GM06990 (cell line): ENCODE results near the gene UXT.

ENCODE experiments used
- DNase-seq: peaks from one replicate; pipeline ENCODE4 v3.0.0-alpha.2; 2011; ENCODE audit not compliant: insufficient read length; ENCODE audit errors: extremely low read depth
- H3K27me3 ChIP-seq: replicated peaks from 2 replicates; pipeline ENCODE4 v1.6.0; 2011; ENCODE audit warnings: low read length; ENCODE audit not compliant: control insufficient read depth, insufficient read depth
- H3K36me3 ChIP-seq: 2 replicates; pipeline ENCODE4 v1.5.1; 2011; ENCODE audit warnings: low read length; ENCODE audit not compliant: control insufficient read depth, insufficient read depth
- H3K4me3 ChIP-seq: replicated peaks from 2 replicates; pipeline ENCODE4 v1.5.1; 2011; ENCODE audit warnings: low read depth, mild to moderate bottlenecking, control low read depth, low read length
- TF ChIP-seq, protein P1 (sequence below): IDR thresholded peaks from 2 replicates; pipeline ENCODE4 v1.5.1; 2011; ENCODE audit warnings: low read length, control low read depth, mild to moderate bottlenecking, inconsistent platforms; ENCODE audit not compliant: insufficient read depth, poor library complexity, severe bottlenecking

The UXT gene

DNA sequence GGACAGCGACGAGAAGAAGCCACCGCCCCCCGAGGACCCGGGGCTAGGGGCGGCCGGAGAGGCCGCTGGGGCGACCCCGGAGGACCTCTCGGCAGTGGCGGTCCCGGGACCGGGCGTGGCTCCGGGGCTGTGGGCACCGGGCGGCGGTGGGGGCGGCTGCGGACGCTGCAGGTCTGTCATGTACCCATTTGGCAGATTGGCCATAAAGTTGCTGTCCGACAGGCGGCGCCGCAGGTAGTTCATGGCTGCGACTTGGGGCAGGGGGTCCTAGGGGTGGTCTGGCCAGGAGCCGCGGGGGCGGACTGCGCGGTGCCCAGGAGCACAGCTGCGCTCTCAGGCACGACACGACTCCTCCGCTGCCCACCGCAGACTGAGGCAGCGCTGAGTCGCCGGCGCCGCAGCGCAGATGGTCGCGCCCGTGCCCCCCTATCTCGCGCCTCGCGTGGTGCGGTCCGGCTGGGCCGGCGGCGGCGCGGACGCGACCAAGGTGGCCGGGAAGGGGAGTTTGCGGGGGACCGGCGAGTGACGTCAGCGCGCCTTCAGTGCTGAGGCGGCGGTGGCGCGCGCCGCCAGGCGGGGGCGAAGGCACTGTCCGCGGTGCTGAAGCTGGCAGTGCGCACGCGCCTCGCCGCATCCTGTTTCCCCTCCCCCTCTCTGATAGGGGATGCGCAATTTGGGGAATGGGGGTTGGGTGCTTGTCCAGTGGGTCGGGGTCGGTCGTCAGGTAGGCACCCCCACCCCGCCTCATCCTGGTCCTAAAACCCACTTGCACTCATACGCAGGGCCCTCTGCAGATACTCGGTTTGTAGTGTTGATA, 39.3 kb downstream of the UXT start, which contains the start of gene SYN1:
Gene SYN1, minus strand, starts transcription at position 372 of the 817 bp plus-strand sequence. Its CDS starts 129 bp downstream, at position 243.
- peak; percentile 87 for DNase-seq
- Histone ChIP-seq H3K27me3 (no peaks in the 10 kb centered on the region), H3K4me3 (peak within 1 kb of the TSS; percentile 56), H3K36me3 (no peaks in the 10 kb centered on the region)
- TF ChIP-seq, protein P1, sequence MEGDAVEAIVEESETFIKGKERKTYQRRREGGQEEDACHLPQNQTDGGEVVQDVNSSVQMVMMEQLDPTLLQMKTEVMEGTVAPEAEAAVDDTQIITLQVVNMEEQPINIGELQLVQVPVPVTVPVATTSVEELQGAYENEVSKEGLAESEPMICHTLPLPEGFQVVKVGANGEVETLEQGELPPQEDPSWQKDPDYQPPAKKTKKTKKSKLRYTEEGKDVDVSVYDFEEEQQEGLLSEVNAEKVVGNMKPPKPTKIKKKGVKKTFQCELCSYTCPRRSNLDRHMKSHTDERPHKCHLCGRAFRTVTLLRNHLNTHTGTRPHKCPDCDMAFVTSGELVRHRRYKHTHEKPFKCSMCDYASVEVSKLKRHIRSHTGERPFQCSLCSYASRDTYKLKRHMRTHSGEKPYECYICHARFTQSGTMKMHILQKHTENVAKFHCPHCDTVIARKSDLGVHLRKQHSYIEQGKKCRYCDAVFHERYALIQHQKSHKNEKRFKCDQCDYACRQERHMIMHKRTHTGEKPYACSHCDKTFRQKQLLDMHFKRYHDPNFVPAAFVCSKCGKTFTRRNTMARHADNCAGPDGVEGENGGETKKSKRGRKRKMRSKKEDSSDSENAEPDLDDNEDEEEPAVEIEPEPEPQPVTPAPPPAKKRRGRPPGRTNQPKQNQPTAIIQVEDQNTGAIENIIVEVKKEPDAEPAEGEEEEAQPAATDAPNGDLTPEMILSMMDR = peak; percentile 29

DNA sequence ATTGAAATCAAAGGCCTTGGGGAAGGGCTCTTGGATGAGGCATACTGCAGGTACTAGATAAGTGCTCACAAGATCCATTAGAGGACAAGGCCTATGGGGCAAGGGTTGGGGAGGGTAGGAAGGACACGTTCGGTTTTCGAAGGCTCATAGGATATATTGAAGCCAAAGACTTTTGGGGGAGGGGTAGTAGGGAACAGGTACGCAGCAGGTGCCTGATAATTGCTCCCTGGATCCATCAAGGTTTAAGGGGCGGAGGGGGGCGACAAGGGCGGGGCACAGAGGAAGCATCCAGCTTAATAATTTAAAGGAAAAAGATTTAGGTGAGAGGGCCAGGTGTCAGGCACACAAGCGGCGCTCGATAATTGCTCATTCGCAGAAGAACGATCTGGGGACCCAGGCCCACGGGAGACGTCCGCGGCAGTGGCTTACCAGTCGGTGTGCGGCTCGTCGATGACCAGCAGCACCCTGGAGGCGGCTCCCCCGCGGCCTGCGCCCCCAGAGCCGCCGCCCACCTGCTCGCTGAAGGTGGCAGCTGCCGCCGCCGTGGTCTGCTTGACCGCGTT, 40.0 kb downstream of the UXT start:
- no peaks in the 10 kb centered on the region for H3K27me3 ChIP-seq
- peak overlapping the region; percentile 56 for H3K4me3 ChIP-seq
- DNase-seq = no peak
- no peaks in the 10 kb centered on the region for H3K36me3 ChIP-seq
- TF ChIP-seq, protein P1 = no peak

DNA sequence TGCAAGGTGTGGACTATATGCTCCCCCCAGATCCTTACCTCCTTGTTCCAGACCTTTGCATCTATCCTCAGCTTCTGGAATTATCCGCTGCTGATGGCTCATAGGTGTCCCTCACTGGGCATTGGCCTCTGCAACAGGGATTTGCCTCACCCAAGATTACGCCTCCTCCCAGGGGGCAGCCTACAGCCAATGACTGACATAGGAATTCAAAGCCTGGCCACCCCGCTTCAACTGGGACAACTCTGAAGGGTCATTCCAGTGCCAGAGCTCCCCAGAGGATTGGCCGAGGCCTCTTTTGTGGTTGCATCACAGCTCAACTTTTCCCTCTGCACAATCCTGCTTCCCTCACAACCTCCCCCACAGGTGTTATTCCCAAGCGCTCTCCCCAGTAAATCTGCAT, 44.4 kb downstream of the UXT start:
- Histone ChIP-seq H3K27me3 (no peaks in the 10 kb centered on the region), H3K4me3 (no peak overlapping the region), H3K36me3 (no peaks in the 10 kb centered on the region)
- TF ChIP-seq, protein P1 = no peak
- no peak for DNase-seq

DNA sequence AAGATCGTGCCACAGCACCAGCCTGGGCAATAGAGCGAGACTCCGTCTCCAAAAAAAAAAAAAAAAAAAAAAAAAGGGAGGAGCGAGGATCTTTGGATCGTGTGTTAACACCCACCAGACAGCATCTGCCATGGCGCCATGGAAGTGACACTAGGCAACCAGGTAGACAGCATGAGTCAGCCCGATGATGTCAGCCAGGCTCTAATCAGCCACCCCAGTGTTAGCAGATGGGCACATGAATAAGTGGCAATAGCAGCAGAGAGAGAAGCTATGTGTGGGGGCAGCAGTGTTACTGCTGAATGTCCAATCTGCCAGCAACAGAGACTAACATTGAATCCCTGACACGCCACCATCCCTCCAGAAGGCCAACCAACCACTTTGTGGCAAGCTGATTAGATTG, 45.9 kb downstream of the UXT start:
- Histone ChIP-seq H3K27me3 (no peaks in the 10 kb centered on the region), H3K4me3 (no peak overlapping the region)
- no peak for DNase-seq

DNA sequence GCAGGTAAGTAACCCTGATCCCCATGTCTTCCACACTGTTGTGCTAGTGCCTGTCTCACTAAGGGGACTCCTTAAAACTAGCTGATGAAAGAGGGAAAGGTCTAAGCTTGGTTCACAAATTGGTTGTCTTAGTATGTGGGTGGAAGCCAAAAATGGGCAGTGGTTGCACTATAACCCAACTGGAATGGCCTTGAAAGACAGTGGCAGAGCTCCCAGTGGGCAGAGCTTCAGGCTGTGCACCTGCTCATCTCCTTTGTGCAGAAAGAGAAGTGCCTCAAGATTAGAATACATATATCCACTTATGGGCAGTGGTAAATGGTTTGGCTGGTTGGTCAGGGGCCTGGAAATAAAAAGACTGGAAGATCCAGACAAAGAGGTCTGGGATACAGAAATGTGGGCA, 46.6 kb downstream of the UXT start:
- Histone ChIP-seq H3K36me3 (no peaks in the 10 kb centered on the region), H3K4me3 (no peak overlapping the region), H3K27me3 (no peaks in the 10 kb centered on the region)
- TF ChIP-seq, protein P1 = no peak
- no peak for DNase-seq

More for the DNA sequence above, 45.9 kb downstream of the UXT start:
- no peaks in the 10 kb centered on the region for H3K36me3 ChIP-seq
- TF ChIP-seq, protein P1 = no peak
